ENCODE data around the gene RANBP1.
A peak's percentile ranks its signal among the peaks of the same experiment; 100 is the strongest.

Gene RANBP1

DNA sequence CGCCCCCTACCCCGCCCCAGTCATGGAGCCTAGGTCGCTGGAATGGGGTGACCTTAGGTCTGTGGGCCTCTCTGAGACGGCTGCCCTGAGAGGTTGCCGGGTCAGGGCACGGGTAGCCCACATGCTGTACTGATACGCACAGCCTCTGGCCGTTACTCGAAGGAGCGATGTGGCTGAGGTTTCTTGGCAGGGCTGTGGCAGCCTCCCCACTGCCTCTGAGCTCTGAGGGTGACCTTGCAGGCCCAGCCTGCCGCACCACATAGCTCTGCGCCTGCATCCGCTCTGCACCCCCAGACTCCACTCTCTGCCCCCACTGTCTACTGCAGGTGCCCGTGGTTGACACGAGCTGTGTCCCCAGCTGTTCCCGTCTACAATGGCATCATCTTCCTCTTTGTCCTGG is 23.0 kb downstream of the RANBP1 start:
- no peak for DNase-seq

DNA sequence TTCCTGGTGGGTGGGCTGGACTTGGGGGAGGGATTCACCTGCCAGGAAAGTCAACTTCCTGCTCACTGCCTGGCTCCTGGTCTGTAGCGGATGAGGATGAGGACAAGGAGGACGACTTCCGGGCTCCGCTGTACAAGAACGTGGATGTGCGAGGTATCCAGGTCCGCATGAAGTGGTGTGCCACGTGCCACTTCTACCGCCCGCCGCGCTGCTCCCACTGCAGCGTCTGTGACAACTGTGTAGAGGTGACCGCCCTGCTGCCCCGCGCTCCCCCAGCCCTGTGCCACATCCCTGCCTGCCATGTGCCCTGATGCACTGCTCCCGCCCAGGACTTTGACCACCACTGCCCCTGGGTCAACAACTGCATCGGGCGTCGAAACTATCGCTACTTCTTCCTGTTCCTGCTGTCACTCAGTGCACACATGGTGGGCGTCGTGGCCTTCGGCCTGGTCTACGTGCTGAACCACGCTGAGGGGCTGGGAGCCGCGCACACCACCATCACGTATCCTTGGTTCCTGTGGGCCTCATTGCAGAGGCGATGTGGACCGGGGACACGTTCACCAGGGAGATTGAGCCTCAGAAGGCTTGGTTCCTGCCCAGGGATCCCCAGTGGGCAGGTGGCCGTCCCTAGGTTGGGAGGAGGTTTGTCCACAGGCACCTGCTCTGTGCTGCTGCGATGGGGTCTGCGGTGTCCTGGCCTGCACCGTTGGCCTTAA is 23.6 kb downstream of the RANBP1 start:
- no peak for DNase-seq

GRCh38 chr22:20140107-20140445 is 24.2 kb downstream of the RANBP1 start:
- no peak for DNase-seq

GRCh38 chr22:20140521-20140964 is 24.6 kb downstream of the RANBP1 start:
- DNase-seq: no peak

DNA sequence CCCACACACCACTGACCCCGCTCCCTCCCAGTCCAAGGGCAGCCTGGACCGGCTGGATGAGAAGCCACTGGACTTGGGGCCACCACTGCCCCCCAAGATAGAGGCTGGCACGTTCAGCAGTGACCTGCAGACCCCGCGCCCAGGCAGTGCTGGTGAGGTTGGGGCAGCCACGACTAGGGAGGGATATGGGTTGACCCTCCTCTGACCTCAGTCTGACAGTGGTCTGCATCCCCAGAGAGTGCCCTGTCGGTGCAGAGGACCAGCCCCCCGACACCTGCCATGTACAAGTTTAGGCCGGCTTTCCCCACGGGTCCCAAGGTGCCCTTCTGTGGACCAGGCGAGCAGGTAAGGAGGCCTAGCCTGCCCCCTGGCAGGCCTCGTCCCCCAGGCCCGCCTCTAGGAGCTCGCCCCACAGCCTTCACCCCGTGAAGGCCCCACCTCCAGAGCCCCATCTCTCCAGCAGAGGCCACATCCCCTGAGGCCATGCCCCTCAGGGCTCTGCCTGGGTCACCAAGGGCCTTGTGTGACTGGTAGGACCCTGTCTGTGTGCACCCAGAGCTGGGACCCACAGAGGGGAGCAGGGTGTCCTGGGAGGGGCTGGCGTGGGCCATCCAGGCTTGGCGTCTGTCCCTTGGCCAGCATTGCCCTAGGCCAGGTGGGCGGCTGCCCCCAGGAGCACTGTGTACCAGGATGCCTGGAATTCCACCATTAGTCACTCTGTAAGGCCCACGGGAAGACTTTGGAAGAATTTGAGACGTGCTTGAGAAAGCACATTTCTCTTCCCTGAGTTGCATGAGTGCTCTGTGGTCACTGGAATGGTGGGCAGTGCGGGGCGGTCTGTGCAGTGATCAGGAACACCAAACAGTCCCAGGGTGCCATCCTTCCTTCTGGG is 25.5 kb downstream of the RANBP1 start:
- peak; percentile 56 for DNase-seq

GRCh38 chr22:20142711-20143621 is 27.1 kb downstream of the RANBP1 start:
- no peak for DNase-seq

DNA sequence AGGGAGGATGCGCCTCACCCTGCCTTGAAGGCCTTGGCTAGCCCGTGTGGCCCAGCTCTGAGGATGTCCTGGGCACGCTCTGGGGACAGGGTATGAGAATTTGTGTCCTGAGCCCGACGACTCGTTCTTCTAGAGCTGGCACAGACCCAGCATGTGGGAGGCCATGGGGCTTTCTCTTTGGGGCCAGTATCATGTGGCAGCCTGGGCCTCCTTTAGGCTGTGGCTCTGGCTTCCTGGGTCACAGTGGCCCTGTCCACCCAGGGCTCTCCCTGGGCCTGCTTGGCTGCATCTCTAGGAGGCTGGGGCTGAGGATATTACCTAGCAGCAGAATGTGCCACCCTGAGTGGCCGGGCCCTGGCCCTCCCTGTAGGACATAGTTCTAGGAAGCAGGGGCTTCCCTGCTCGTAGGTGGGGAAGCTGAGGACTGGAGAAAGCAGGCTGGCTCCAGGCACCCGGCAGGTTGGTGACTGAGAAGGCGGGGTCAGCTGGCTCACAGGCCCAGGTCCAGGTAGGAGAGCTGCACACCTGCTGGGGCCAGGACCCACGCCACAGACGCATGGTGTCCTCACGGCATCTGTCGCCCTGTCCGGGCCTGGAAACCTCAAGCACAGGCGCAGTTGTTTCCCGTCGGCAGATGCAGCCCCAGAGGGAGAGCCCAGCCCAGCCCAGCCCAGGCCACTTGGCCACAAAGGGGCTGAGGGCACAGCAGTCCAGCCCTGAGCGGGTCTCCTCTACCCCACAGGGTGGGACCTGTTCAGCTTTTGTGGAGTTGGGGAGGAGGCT is 28.2 kb downstream of the RANBP1 start:
- DNase-seq: no peak

DNA sequence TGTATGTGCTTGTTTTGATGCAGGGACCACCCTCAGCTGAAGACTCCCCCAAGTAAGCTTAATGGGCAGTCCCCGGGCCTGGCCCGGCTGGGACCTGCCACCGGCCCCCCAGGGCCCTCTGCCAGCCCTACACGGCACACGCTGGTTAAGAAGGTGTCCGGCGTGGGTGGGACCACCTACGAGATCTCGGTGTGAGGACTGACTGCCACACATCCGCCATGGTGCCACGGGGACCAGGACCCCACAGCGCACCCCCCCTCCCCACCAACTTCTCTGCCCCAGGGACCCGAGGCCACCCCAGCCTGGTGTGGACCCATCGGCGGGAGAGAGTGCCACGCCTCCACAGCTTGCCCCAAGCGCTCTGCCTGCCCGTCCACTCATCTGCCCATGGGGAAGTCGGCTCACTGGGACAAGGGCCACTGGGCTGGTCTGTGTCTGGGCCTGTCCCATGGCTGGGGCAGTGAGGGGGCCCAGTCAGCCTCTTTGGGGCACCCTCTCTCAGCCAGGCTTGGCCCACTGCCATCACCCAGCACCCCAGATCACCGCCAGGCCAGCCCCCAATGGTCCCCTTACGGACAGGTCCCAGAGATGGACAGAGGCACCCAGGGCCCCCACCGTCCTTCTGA is 29.4 kb downstream of the RANBP1 start:
- DNase-seq: no peak

DNA sequence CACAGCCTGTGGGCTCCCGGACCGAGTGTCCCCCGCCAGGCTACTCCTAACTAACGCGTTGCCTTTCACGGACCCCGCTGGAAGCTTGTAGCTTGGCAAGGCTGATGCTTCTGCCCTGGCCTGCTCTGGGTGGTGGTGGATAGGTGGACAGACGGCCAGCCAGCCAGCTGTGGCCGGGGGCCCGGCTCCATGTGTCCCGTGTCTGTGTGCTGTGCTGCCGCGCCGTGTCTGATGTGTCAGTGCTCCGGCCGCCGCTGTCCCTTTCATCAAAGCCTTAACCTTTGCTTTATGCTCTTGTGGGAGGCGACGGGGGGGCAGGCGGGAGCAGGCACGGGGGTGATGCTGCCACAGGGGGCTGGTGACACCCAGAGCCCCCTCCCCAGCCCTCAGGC is 29.9 kb downstream of the RANBP1 start:
- no peak for DNase-seq

- DNase-seq: no peak
Observed at GRCh38 chr22:20146777-20147176, 30.9 kb downstream of the RANBP1 start.

GRCh38 chr22:20147237-20147988 is 31.5 kb downstream of the RANBP1 start:
- DNase-seq: no peak

DNA sequence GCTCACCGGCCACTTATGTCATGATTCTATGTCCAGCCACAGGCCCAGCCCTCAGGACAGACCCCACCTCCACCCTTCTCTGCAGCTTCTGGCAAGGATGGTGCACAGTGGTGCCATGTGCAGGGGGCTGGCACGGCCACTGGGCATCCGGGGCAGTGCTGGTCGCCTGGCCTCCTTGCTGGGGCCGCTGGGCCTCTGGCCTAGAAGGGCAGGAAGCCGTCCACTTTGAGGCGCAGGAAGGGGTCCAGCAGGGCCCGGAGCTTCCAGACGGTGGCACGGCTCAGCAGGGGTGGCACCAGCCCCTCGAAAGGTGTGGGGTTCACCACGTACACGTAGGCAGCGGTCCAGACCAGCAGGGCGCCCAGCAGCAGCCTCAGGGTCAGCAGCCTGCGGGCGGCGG is 32.5 kb downstream of the RANBP1 start:
- no peak for DNase-seq

DNA sequence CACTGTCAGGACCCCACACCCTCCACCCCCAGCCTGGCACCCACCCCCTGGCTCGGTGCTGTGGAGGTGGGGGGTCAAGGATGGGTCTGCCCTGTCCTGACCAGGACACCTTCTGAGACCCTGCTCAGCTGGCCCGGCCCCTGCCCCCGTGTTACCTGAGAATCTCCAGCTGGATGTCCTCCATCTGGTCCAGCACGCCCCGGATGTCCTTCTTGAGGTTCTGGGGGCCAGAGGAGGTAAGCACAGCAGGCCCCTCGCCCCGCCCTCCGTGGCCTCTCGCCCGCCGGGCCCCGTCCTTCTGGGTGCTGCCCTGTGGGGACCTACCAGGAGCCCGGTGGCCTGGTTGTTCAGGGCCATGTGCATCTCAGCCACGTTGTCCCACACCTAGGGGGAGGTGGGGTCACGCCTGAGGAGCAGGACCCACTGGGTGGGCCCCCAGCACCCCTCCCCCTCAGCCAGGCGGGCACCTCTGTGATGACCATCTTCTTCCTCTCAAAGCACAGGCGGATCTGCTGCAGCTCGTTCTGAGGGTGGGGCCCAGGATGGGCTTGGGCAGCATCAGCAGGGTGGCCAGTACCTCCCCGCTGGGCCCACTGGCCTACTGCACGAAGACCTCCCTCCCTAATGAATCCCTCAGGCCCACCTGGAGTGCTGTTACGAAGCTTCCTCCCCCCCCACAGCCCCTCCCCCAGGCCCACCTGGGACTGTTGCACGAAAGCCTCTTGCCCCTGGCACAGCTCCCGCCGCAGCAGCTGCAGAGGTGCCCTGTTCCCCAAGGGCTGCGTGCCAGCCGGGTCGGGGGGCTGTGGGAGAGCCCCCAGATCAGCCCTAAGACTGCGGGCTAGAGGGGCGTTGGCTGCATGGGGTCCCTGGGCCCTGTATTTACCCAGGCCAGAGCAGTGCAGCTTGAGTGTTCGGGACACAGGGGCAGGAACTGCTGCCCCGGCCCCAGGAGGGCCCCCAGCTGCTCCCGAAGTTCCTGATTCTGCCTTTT is 33.6 kb downstream of the RANBP1 start:
- no peak for DNase-seq

DNA sequence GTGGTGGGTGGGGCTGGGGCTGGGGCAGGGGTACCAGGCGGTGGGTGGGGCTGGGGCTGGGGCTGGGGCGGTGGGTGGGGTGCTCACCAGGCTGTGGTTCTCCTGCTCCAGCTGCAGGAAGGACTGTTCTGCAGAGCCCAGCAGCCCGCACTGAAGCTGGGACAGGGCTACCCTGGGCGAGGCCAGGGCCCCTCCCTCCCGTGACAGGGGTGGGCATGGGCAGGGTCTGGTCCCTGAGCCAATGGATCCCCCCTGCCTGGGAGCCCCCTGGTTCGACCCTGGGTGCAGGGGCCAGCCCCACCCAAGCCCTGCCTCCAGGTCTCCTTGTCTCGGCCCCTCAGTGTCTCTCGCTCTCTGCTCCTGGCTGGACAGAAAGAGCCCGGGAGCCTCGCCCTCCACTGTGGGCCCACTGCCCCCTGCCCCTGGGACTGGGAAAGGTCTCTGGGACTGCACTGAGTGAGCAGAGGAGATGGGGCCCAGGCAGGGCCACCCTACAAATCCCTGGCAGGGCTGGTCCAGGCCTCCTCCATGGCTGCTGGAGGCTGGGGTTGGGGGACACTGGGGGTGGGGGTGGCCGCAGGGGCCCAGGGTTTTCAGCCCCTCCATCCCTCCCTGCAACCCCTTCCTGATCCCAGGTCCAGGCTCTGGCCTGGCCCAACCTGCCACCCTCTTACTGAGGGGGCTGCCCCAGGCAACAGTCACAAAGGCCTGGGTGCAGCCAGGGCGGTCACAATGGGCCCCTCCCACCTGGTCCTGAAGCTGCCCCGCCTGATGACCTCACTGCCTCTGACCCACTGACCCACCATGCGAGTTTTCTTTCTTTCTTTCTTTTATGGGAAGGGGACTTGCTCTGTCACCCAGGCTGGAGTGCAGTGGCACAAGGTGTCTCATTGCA is 34.7 kb downstream of the RANBP1 start, which contains the start of gene CCDC188:
Gene CCDC188 (minus strand): TSS at position 675 of the 895 bp plus-strand sequence. CDS start 69 bp downstream, at position 606.
- no peak for DNase-seq

DNA sequence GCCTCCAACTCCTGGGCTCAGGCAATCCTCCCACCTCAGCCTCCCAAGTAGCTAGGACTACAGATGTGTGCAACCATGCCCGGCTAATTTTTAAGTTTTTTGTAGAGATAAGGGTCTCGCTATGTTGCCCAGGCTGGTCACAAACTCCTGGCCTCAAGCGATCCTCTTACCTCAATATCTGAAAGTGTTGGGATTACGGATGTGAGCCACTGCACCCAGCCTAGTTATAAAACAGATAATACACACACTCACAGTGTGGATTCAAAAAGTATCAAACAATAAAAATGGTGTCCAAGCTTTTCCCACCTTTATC is 35.3 kb downstream of the RANBP1 start:
- no peak for DNase-seq

GRCh38 chr22:20152464-20152890 is 36.6 kb downstream of the RANBP1 start:
- no peak for DNase-seq

GRCh38 chr22:20153945-20154344 is 38.0 kb downstream of the RANBP1 start:
- DNase-seq: no peak

- no peak for DNase-seq
Observed at GRCh38 chr22:20154602-20155187, 38.8 kb downstream of the RANBP1 start.

Measured in T1000 (cell line).